Measurements from ENCODE around the gene ZNF800.
"Not testable (repeated sequence)": the region's sequence is repeated elsewhere in the genome, so short reads cannot be mapped to it uniquely, and the experiment has no call there.

- TF ChIP-seq CTCF (conservative IDR thresholded peaks at IDR 0.05; ENCODE audit: low read depth, low read length); EZH2 (IDR thresholded peaks at IDR 0.05; ENCODE audit: borderline replicate concordance, low read depth, low read length, poor library complexity, severe bottlenecking): not testable (repeated sequence)
Measured at GRCh38 chr7:127429281-127429680, 36.8 kb upstream of the ZNF800 start.

Data from A673 (cell line).